Measurements from ENCODE around the gene FLYWCH2.
A peak's percentile ranks its signal among the peaks of the same experiment; 100 is the strongest.

FLYWCH2 gene, protein sequence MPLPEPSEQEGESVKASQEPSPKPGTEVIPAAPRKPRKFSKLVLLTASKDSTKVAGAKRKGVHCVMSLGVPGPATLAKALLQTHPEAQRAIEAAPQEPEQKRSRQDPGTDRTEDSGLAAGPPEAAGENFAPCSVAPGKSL

DNA sequence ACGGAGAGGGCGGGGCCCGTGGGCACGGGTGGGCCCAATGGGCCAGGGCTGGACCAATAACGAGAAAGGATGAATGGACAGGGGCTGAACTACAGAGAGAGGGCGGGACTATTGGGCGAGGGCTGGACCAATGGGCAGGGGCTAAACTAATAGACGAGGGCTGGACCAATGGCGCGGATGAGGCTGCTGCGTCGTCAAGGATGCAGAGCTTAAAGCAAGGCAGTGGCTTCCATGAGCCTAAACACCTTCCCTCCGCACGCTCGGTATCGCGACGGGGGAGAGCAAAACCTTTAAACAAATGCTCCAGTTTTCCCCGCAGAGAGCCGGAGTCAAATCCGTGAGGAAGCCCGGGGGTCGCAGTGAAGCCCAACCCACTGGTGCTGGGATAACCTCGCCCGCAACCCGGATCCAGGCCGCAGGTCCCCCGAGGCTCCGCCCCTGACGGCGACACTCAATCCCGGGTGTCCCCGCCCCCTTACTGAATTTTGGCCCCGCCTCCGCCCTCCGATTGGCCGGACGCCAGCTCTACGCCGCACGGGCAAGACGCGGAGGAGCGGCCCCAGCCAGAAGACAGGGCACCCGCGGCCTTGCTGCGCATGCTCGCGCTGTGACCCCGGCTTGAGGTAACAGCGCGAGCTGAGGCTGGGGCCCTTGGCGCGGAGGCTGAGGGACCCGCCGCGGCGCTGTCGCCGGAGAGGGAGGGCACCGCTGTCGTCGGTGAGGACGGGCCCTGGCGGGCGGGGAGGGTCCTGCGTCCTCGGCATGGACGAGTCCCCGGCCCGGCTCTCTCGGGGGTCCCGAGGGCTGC, at the start of gene FLYWCH2:
Gene FLYWCH2 (plus strand): TSS at position 566 of the 808 bp plus-strand sequence. CDS start 13,235 bp downstream, outside the sequence.
- DNase-seq, result peak; percentile 97

DNA sequence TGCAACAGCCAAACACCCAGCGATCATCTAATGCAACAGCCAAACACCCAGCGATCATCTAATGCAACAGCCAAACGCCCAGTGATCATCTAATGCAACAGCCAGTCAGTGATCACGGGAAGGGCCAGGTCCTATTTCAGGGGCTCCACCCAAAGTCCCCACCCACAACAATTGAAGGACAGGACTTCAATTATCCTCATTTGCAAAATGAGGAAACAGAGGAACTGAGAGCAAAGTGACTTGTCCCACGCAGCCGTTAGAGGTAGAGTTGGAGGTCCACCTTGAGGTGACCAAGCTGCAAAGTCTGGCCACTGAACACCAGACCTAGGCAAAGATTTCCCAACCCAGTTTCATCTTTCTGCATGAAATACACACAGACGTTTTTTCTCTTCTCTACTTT, 49.2 kb upstream of the FLYWCH2 start:
- no peak for DNase-seq

DNA sequence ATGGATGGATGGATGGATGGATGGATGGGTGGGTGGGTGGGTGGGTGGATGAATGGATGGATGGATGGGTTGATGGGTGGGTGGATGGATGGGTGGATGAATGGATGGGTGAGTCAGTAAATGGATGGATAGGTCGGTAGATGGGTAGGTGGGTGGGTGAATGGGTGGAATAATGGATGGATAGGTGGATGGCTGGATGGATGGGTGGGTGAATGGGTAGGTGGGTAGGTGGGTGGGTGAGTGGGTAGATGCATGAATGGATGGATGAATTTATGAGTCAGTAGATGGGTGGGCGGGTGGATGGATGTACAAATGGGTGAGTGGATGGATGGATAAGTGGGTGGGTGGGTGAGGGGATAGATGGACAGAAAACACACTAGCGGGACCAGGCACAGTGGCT, 48.0 kb upstream of the FLYWCH2 start:
- no peak for DNase-seq

DNA sequence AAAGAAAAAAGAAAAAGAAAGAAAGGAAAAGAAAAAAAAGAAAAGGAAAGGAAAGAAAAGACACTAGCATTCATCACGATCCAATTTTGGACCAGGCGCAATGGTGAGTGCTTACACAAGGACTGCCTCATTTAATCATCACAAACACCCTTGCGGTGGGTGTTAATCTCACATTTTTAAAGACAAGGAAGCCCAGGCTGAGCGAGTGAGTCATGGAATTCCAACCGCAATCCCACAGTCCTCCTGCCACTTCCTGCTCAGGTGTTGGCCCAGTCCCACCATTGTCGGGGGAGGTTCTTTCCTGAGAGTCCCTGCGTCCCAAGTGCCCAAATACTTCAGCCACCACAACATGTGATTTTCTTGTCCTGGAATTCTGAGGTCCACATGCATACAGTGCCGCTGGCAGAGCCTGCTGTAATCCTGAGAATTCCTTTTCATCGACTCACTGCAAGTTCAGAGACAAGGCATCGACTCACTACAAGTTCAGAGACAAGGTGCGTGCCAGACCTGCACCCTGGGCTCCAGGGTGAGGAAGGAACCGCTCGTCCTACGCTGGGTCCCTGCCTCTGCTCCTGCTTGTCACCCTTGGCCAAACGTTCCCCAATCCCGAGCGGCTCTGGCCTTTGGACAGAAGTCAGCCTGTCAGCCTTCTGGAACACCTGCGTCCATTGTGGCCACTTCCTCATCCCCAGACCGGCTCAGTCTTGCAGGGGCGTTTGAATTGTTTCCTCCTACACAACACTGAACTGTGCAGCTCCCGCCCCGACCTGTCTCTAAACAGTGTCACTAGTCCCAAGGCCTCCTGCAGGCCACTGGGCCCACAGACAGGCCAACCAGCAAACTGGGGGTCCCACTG, 47.1 kb upstream of the FLYWCH2 start:
- DNase-seq, result peak; percentile 99

DNA sequence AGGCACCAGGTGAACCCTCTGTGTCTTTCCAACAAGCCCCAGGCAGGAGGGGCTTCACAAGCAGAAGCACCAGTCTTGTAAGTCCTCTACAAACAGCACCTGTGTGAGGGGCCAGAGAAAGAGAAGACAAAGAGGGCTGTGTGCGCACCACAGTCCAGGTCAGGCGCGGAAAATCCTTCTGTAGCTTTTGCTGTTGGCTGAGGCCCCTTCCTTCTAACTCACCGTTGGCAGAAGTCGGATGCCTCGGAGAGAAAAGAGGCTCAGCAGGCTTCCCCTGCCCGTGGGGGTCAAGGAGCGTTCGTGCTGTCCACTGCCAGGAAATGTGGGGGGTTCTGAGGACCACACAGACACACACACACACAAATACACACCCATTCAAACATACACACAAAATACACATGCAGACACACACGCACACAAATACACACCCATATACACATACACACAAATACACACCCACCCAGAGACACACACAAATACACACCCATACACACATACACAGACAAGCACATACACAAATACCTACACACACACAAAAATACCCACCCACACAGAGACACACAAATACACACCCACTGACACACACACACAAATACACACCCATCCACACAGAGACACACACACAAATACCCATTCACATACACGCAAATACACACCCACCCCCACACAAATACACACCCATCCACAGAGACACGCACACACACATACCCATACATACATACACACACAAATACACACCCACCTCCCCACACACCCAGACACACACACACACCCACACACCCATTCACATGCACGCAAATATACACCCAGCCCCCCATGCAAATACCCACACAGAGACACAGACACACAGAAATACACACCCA, 46.1 kb upstream of the FLYWCH2 start:
- no peak for DNase-seq

DNA sequence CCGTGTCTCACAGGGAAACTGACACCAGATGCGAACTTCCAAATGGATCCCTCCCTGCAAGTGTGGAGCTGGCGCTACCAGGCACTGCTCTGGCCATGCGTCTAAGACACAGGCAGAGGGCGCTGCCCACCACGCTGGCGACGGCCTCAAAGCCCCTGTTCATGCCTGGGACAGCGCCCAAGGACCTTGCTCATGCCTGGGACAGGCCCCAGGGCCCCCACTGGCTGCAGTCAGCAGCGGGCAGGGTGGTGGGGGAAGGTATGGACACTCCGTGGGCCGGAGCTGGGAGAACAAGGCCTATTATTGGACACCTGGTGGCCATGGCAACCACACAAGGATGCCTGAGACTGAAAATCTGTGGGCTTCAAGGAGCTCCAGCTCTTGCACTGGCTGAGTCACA, 44.1 kb upstream of the FLYWCH2 start:
- no peak for DNase-seq

DNA sequence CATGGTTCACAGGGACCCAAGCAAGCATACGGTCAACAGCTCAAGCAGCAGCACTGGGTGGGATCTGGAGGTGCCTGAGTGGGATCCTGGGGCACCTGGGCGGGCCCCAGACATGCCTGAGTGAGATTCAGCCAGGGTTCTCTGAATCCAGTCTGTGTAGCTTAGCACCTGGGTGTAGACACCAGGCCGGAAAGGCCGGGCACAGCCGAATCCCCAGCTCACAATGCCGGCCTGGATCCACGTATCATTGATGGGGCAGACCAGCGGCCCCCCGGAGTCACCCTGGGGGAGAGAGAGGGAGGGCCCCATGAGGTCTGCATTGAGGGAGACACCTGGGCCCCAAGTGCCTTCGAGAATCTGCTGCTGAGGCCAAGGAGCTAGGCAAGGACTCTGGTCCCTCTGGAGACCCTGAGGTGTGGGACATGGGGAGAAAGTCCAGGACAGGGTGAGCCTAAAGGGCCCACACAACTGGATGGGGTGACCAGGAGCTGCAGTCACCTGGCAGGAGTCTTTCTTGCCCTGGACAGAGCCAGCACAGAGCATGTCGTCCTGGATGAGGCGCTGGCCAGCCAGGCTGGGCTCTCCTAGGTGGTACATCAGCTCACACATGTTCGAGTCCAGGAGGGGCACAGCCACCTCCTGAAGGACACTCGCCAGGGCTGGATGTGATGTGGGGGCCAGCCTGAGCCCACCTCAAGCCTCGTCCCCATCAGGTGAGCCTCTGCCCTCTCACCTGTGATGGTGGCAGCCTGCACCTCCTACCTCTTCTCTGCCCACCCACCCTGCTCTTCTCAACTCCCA, 43.2 kb upstream of the FLYWCH2 start:
- DNase-seq, result no peak

DNA sequence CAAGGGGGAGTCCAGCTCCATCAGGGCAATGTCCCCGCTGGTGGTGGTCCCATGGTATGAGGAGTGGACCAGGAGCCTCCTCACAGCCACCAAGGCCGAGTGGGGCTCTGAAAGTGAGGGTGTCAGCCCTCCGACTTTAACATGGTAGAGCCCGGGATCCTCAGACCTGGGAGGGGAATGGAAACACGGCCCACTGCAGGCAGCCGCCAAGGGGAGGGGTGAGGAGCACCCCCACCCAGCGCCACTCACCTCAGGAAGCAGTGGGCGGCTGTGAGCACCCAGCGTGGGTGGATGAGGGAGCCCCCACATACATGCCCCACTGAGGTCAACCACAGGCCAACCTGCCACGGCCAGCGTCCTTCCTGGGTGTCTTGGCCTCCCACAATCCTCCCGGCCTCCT, 42.1 kb upstream of the FLYWCH2 start:
- no peak for DNase-seq

DNA sequence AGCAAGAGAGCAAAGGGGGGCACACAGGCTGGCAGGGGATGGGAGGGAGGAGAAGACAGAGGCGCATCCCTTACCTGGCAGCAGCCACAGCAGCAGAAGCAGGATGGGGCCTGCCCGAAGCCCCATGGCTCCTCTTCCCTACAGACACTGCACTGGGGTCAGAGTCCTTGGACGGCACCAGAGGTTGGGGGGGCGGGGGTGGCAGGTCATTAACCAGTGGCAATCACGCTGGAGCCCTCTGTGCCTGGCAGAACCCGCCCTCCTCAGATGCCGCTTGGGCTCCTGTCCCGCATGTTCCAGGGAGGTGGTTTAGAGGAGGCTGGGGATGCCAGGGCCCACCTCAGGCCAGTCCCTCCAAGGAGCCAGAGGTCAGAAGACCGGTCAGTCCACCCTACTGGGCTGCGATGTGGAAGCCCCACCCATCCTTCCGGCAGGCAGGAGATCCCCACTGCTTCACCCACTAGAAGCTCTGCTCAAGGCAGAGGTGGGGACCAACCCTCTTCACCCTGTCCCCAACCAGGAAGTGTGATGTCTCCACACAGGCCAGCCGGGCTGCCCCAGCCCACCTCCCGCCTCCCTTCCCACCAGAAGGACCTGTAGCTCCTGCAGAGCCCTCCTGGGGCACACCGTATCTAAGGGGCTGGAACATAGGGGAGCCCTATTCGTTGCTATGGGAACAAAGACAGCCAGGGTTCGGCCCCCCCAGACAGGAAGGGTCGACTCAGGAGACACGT, 41.2 kb upstream of the FLYWCH2 start:
- no peak for DNase-seq

DNA sequence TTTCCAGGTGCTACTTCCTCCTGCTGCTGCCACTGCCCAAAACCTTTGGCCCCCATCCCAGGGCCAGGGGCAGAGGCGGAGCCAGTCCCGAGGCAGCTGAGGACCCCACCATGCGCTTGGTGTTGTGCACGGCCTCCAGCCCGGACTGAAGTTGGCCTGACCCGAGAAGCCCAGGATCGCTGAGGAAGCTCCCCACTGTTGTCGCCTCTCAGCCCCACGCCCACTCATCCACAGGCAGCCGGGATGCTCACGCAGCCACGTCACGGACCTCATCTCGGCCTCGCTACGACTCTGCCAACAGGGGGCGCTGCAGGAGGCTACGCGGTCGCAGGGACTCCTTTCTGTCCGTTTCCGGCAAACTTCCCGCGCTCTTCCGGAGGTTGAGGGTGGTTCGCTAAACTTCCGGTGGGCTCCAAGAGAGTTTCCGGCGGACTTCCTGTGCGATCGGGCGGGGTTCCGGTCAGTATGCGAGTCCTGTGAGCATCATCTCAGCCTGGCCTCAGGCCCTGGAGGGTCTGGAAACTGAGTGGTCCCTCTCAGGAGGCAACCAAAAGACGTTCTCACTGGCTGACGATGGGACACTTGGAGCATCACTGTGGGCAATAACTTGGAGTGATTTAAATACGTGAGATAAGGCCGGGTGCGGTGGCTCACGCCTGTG, 40.5 kb upstream of the FLYWCH2 start:
- DNase-seq, result no peak

DNA sequence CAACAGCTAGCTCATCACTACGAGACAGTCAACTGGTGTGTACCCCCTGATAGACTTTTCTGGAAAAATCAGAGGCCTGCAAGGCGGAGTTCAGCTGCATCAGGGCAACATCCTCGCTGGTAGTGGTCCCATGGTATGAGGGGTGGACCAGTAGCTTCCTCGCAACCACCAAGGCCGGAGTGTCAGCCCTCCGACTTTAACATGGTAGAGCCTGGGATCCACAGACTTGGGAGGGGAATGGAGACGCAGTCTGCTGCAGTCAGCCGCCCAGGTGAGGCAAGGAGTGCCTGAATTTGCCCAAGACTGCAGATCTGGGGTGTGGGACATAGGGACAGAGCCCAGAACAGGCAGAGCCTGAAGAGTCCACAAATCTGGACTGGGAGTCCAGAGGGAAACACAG, 39.5 kb upstream of the FLYWCH2 start:
- no peak for DNase-seq

DNA sequence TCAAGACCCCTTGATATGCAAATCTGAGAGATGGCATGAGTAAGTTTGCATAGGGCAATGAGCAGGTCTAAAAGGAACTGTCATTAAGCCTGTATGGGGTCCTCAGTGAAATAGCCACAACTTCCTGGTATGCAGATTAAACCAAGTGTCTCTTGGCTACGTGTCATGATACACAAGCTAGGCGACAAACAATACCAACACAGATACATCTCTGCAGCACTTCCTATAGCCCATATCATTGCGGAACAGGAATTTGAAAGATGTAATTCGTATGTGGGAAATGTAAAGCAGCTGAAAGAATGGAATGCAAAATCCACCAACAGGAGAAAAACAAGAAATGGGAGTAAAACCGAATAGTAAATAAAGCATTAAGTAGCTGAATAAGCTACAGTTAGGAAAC, 37.9 kb upstream of the FLYWCH2 start:
- no peak for DNase-seq

DNA sequence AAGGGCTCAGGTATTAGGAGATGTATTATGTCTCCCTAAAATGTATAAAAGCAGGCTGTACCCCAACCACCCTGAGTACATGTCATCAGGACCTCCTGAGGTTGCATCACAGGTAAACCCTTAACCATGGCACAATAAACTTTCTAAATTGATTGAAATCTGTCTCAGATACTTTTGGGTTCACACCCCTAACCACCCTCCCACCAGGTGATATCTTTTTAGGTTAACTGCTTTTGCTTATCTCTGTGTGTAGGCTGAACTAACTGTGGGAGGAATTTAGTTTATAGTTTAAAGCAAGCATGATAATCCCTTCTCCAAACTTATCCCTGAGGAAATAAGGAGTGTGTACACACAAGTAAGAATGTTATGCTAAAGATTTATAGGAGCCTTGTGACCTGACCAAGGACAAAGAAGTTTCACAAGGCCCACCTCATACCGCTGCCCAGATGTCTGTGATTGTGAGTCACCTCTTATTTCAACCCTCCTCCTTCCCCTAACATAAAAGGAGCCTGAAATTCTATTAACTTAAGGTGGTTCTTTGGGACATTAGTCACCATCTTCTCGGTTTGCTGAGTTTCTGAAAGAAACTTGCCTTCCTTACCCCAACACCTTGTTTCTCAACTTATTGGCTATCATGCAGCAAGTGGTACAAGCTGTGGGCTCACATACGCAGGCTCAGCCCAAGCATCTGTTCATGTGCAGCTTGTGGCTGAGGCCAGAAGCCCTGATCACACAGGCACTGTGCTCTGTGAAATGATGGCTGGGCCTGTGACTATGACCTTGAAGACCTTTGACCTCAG, 36.3 kb upstream of the FLYWCH2 start:
- peak; percentile 60 for DNase-seq

DNA sequence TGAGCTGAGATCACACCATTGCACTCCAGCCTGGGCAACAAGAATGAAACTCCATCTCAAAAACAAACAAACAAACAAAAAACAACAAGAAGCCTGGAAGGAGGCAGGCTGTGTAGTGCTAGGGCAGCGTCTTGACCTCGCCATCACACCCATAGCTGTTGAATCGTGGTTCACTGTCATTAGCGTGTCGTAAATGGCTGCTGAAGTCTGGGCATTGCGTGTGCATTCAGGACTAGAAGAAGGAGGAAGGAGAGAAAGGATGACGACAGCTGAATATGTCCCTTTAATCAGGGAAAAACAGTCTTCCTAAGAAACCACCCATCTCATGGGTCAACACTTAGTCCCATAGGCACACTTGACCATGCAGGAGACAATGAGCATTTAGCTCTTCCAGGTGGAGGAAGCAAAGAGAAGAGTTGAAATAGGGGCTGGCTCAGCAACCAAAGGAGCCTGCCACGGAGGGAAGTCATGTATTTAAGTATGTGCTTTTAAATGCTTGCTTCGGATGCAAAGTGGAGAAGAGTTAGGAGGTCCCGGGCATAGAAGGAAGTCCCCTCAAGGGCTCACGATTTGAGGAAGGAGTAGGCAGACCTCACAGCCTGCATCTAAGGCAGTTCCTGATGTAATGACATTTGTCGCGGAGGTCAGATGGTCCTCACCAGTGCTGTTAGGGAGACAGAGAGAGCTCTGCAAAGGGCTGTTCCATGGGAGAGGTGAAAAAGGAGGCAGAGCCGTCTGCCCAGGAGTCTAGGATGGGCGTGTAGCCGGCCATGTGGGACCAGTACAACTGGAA, 33.9 kb upstream of the FLYWCH2 start:
- no peak for DNase-seq

DNA sequence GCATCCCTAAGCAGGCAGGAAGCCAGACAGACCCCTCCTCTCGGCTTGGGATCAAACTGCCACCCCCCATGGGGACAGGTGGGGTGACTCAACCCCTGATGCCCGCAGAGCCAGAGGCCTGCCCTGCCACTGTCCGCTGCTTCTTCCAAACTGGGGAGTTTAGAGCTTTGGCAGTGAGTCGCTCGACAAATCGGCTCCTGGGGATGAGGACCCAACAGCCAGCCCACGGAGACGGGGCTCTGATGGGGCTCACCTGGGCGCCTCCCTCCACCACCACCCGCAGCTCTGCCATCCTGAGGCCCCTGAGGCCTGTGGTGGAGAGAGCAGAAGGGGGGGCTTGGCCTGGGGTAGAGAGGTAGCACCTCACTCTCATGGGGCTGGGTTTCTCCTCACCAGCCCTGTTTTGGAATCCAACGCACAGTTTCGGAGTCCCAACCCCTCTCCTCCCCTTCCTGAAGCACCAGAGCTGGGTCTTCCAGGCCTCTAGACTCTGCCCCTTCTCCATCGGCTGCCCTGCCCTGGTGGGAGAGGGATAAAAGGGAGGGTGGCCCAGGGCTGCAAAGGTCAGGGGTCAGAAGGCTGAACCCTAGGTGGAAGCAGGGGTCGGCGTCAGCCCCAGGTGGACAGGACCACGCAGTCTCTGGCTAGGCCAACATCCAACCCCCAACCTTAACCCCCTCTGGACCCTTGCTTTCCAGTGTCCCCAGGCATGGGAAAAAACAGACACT, 30.8 kb upstream of the FLYWCH2 start:
- DNase-seq, result no peak

DNA sequence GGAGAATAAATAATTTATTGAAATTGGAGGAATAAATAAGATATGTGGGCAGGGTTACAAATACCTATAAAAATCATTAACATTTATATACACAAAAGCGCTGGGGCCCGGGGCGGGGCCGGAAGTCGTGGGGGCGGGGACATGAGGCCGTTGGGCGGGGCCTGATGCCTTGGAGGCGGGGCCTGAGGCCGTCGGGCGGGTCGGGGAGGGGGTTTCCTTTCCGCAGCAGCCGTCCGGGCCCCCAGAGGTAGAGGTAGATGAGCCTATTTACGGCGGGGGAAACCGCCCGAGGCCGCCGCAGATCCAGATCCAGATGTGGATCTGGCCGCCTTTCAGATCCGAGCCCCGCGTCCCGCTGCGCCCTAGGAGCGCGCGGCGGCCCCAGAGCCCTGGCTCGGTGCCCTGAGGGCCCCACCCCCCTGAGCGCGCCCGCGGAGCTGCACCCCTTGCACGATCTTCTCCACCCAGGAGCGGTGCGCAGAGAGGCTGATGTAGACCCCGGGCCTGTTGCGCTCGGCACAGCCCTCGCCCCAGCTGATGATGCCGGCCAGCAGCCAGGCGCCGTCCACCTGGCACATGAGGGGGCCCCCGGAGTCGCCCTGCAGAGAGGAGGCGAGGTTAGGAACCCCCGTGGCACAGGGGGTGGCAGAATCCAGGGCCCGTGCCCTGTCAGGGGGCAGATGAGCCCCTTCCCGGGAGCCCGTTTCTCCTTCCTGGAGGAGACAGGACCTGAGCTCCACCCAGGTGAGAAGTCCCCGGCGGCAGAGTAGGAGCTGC, 30.1 kb upstream of the FLYWCH2 start:
- no peak for DNase-seq

DNA sequence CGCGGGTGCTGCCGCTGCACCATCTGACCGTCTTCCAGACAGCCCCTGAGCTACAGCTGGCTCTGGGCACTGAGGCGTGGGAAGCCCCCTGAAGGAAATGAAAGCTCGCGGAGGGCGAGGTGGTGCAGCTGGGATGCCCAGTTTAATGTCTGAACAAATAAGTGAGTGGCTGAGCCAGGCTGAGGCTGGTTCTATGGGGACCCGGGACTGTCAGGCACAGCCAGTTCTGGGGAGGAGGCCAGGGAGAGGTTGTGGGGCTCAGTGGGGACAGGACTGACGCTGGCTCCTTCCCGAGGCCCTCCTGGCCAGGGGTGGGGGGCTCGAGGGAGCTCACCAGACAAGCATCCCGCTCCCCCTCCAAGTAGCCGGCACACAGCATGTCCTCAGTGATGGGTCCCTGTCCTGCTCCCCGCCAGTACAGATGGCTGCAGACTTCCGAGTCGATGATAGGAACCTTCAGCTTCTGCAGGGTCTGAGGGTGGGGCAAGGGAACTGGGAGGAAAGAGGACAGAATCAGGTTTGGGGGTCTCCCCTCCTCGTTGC, 29.4 kb upstream of the FLYWCH2 start:
- no peak for DNase-seq
